ENCODE measurements around the gene GMDS. TPM values are rescaled to one million over a fixed set of nuclear protein-coding genes. Genes with fewer than 3 reads are reported as not detected.

The GMDS gene
- total RNA-seq, 1 experiment from 2014 or later = 31.1 TPM

- intact Hi-C loops (cut with micrococcal nuclease; ENCODE audit: unreplicated experiment) = no loop called here
- TF ChIP-seq CTCF (IDR thresholded peaks at IDR 0.05; ENCODE audit: insufficient read depth in 1 of 2, low read depth in 1 of 2, low read length in 1 of 2, severe bottlenecking in 1 of 2, unreplicated experiment in 1 of 2) = no peak
- H3K4me1 Mint-ChIP-seq (ENCODE audit: low read depth, unreplicated experiment) = peaks cover 10% of the 10 kb centered on the region
- Histone ChIP-seq H3K36me3 (ENCODE audit: control insufficient read depth, insufficient read depth, low read length) (no peaks in the 10 kb centered on the region), H3K27me3 (replicated peaks; ENCODE audit: control insufficient read depth, insufficient read depth, low read length) (no peaks in the 10 kb centered on the region), H3K4me1 (no peaks in the 10 kb centered on the region), H3K4me3 (ENCODE audit: low read depth, low read length) (no peak overlapping the region), H3K9me3 (no peaks in the 10 kb centered on the region)
- no peaks in the 10 kb centered on the region for H3K36me3 Mint-ChIP-seq (ENCODE audit: insufficient read depth, unreplicated experiment)
- no peak overlapping the region for H3K4me3 Mint-ChIP-seq (ENCODE audit: unreplicated experiment)
- POLR2A ChIA-PET = no interaction called here
- BruUV-seq (replicated peaks) = no TSS peak
- DNase-seq = no peak
- no peaks in the 10 kb centered on the region for H3K27me3 Mint-ChIP-seq (ENCODE audit: insufficient read depth, unreplicated experiment)
- H3K27ac Mint-ChIP-seq (ENCODE audit: unreplicated experiment) = no peak overlapping the region
- no peaks in the 10 kb centered on the region for H3K9me3 Mint-ChIP-seq (ENCODE audit: unreplicated experiment)
- CTCF ChIA-PET = no interaction called here
These were observed 103.6 kb downstream of the GMDS start for GRCh38 chr6:2141644-2142290.

GRCh38 chr6:2140438-2141128 is 104.8 kb downstream of the GMDS start:
- no peaks in the 10 kb centered on the region for H3K27me3 Mint-ChIP-seq (ENCODE audit: insufficient read depth, unreplicated experiment)
- no peak overlapping the region for H3K27ac Mint-ChIP-seq (ENCODE audit: unreplicated experiment)
- Histone ChIP-seq H3K36me3 (ENCODE audit: control insufficient read depth, insufficient read depth, low read length) (no peaks in the 10 kb centered on the region), H3K9me3 (no peaks in the 10 kb centered on the region), H3K4me1 (no peaks in the 10 kb centered on the region), H3K4me3 (ENCODE audit: low read depth, low read length) (no peak overlapping the region), H3K27me3 (replicated peaks; ENCODE audit: control insufficient read depth, insufficient read depth, low read length) (no peaks in the 10 kb centered on the region)
- no peaks in the 10 kb centered on the region for H3K36me3 Mint-ChIP-seq (ENCODE audit: insufficient read depth, unreplicated experiment)
- H3K4me1 Mint-ChIP-seq (ENCODE audit: low read depth, unreplicated experiment) = peaks cover 10% of the 10 kb centered on the region
- POLR2A ChIA-PET = no interaction called here
- no peak for TF ChIP-seq CTCF (IDR thresholded peaks at IDR 0.05; ENCODE audit: insufficient read depth in 1 of 2, low read depth in 1 of 2, low read length in 1 of 2, severe bottlenecking in 1 of 2, unreplicated experiment in 1 of 2)
- CTCF ChIA-PET = no interaction called here
- peak in 1 of 2 experiments; percentile 8 for DNase-seq
- no peaks in the 10 kb centered on the region for H3K9me3 Mint-ChIP-seq (ENCODE audit: unreplicated experiment)
- H3K4me3 Mint-ChIP-seq (ENCODE audit: unreplicated experiment) = no peak overlapping the region
- BruUV-seq (replicated peaks) = no TSS peak
- intact Hi-C loops (cut with micrococcal nuclease; ENCODE audit: unreplicated experiment) = no loop called here

DNA sequence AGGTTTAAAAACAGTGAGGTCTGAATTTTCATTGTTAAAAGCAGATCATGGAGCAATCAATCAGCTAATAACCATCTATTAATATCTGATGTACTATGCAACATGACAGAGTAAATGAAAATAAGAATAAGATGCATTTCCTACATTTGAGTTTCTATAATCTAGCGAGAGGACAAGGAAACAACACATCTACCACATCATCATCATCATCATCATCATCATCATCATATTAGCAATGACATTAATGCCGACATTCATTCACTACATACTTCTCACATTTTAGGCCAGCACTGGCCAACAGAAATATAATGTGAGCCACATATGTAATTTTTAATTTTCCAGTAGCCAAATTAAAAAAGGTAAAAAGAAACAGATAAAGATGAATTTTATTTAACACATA is 110.0 kb downstream of the GMDS start:
- CTCF ChIA-PET = no interaction called here
- Mint-ChIP-seq H3K27ac (ENCODE audit: unreplicated experiment) (no peak overlapping the region), H3K27me3 (ENCODE audit: insufficient read depth, unreplicated experiment) (no peaks in the 10 kb centered on the region), H3K4me1 (ENCODE audit: low read depth, unreplicated experiment) (peaks cover 2% of the 10 kb centered on the region), H3K4me3 (ENCODE audit: unreplicated experiment) (no peak overlapping the region), H3K36me3 (ENCODE audit: insufficient read depth, unreplicated experiment) (no peaks in the 10 kb centered on the region), H3K9me3 (ENCODE audit: unreplicated experiment) (no peaks in the 10 kb centered on the region)
- Histone ChIP-seq H3K4me1 (no peaks in the 10 kb centered on the region), H3K27me3 (replicated peaks; ENCODE audit: control insufficient read depth, insufficient read depth, low read length) (no peaks in the 10 kb centered on the region), H3K36me3 (ENCODE audit: control insufficient read depth, insufficient read depth, low read length) (no peaks in the 10 kb centered on the region), H3K4me3 (ENCODE audit: low read depth, low read length) (no peak overlapping the region), H3K9me3 (no peaks in the 10 kb centered on the region)
- BruUV-seq (replicated peaks) = no TSS peak
- TF ChIP-seq CTCF (IDR thresholded peaks at IDR 0.05; ENCODE audit: insufficient read depth in 1 of 2, low read depth in 1 of 2, low read length in 1 of 2, severe bottlenecking in 1 of 2, unreplicated experiment in 1 of 2) = no peak
- no peak for DNase-seq
- POLR2A ChIA-PET = no interaction called here
- intact Hi-C loops (cut with micrococcal nuclease; ENCODE audit: unreplicated experiment) = no loop called here

Data from Caco-2 (cell line).